ENCODE data around the gene LRP11. TPM values are rescaled to one million over a fixed set of nuclear protein-coding genes. Genes with fewer than 3 reads are reported as not detected.

LRP11 gene
- total RNA-seq, 4 donors from 2014 or later, result 14.1 to 41.8 (median 31.7) TPM

DNA sequence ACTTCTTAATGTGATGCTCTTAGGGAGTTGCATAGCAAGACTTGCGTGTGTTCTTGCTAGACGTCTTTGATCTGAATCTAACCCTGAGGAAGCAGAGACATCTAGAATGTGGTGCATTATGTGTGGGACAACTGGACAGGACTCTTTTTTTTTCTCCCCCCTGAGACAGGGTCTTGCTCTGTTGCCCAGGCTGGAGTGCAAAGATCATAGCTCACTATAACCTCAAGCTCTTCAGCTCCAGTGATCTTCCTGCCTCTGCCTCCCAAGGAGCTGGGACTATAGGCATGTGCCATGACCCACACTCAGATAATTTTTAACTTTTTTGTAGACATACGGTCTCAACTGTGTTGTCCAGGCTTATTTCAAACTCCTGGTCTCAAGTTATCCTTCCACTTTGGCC is 80.6 kb downstream of the LRP11 start:
- H3K4me3 ChIP-seq, result no peak overlapping the region
- H3K4me1 ChIP-seq, result no peaks in the 10 kb centered on the region
- H3K27ac ChIP-seq, result no peak overlapping the region
- H3K9me3 ChIP-seq, result no peaks in the 10 kb centered on the region
- 85 to 92% methylated on average over 3 of the region's 3 CpGs for WGBS, 2 donors
- DNase-seq (ENCODE audit: low spot score in 2 of 2), result no peak
- no peaks in the 10 kb centered on the region for H3K27me3 ChIP-seq
- TF ChIP-seq EP300 (IDR thresholded peaks at IDR 0.05), result no peak
- no peak for TF ChIP-seq POLR2A (IDR thresholded peaks at IDR 0.05)
- TF ChIP-seq, protein P1, sequence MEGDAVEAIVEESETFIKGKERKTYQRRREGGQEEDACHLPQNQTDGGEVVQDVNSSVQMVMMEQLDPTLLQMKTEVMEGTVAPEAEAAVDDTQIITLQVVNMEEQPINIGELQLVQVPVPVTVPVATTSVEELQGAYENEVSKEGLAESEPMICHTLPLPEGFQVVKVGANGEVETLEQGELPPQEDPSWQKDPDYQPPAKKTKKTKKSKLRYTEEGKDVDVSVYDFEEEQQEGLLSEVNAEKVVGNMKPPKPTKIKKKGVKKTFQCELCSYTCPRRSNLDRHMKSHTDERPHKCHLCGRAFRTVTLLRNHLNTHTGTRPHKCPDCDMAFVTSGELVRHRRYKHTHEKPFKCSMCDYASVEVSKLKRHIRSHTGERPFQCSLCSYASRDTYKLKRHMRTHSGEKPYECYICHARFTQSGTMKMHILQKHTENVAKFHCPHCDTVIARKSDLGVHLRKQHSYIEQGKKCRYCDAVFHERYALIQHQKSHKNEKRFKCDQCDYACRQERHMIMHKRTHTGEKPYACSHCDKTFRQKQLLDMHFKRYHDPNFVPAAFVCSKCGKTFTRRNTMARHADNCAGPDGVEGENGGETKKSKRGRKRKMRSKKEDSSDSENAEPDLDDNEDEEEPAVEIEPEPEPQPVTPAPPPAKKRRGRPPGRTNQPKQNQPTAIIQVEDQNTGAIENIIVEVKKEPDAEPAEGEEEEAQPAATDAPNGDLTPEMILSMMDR (IDR thresholded peaks at IDR 0.05), result no peak
- peaks cover 0 to 27% (median 0%) of the 10 kb centered on the region in 3 donors for H3K36me3 ChIP-seq

- H3K9me3 ChIP-seq, result no peaks in the 10 kb centered on the region
- peaks cover 0 to 35% (median 0%) of the 10 kb centered on the region in 3 donors for H3K36me3 ChIP-seq
- WGBS, 2 donors, result 79 to 87% methylated on average over 2 of the region's 2 CpGs
- DNase-seq (ENCODE audit: low spot score in 2 of 2), result no peak
- TF ChIP-seq, protein P1 (IDR thresholded peaks at IDR 0.05), result no peak
- TF ChIP-seq POLR2A (IDR thresholded peaks at IDR 0.05) (no peak), EP300 (IDR thresholded peaks at IDR 0.05) (no peak)
- H3K4me1 ChIP-seq, result no peaks in the 10 kb centered on the region
- H3K27me3 ChIP-seq, result no peaks in the 10 kb centered on the region
- H3K4me3 ChIP-seq, result no peak overlapping the region
- H3K27ac ChIP-seq, result no peak overlapping the region
Measured at GRCh38 chr6:149782337-149782736, 81.8 kb downstream of the LRP11 start.

DNA sequence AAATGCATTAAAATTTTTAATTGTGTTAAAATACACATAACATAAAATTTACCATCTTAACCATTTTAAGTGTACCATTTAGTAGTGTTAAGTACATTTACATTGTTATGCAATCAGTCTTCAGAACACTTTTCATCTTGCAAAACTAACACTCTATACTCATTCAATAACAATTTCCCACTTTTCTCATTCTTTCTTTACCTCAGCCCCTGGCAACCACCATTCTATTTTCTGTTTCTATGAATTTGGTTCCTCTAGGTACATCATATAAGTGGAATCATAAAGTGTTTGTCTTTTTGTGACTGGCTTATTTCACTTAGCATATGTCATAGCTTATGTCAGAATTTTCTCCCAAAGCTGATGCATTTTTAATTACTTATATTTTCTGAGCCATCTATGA is 82.4 kb downstream of the LRP11 start:
- H3K4me3 ChIP-seq, result no peak overlapping the region
- peaks cover 0 to 36% (median 0%) of the 10 kb centered on the region in 3 donors for H3K36me3 ChIP-seq
- DNase-seq (ENCODE audit: low spot score in 2 of 2), result no peak
- TF ChIP-seq EP300 (IDR thresholded peaks at IDR 0.05) (no peak), POLR2A (IDR thresholded peaks at IDR 0.05) (no peak)
- TF ChIP-seq, protein P1 (IDR thresholded peaks at IDR 0.05), result no peak
- H3K4me1 ChIP-seq, result no peaks in the 10 kb centered on the region
- H3K9me3 ChIP-seq, result no peaks in the 10 kb centered on the region
- no peaks in the 10 kb centered on the region for H3K27me3 ChIP-seq
- no peak overlapping the region for H3K27ac ChIP-seq

GRCh38 chr6:149779644-149779963 is 84.6 kb downstream of the LRP11 start:
- Histone ChIP-seq H3K27ac (no peak overlapping the region), H3K27me3 (no peaks in the 10 kb centered on the region), H3K36me3 (peaks cover 0 to 56% (median 0%) of the 10 kb centered on the region in 3 donors), H3K4me1 (no peaks in the 10 kb centered on the region), H3K4me3 (no peak overlapping the region), H3K9me3 (no peaks in the 10 kb centered on the region)
- DNase-seq (ENCODE audit: low spot score in 2 of 2), result no peak
- TF ChIP-seq POLR2A (IDR thresholded peaks at IDR 0.05), result no peak
- TF ChIP-seq, protein P1 (IDR thresholded peaks at IDR 0.05), result no peak
- TF ChIP-seq EP300 (IDR thresholded peaks at IDR 0.05), result no peak
- WGBS, 2 donors, result 48 to 91% methylated on average over 2 of the region's 2 CpGs

DNA sequence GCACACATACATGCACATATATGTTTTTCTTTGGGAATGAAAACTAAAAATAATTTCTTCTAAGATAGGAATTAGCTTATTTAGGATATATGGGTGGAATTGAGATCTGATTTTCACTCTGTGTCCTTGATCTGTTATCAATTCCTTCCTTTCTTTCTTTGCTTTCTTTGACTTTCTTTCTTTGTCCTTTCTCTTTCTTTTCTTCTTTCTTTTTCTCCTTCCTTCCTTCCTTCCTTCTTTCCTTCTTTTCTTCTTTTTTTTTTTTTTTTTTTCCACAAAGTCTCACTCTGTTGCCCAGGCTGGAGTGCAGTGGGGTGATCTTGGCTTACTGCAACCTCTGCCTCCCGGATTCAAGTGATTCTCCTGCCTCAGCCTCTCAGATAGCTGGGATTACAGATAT is 86.5 kb downstream of the LRP11 start:
- H3K9me3 ChIP-seq, result no peaks in the 10 kb centered on the region
- H3K27ac ChIP-seq, result no peak overlapping the region
- no peak for DNase-seq (ENCODE audit: low spot score in 2 of 2)
- peaks cover 0 to 65% (median 0%) of the 10 kb centered on the region in 3 donors for H3K36me3 ChIP-seq
- TF ChIP-seq, protein P1 (IDR thresholded peaks at IDR 0.05), result no peak
- TF ChIP-seq POLR2A (IDR thresholded peaks at IDR 0.05) (no peak), EP300 (IDR thresholded peaks at IDR 0.05) (no peak)
- H3K4me3 ChIP-seq, result no peak overlapping the region
- H3K27me3 ChIP-seq, result no peaks in the 10 kb centered on the region
- no peaks in the 10 kb centered on the region for H3K4me1 ChIP-seq
- WGBS, 2 donors, result 100% methylated on average over 1 of the region's 1 CpG
